Activated T-helper 2 cell treated with anti-CD3 and anti-CD28 coated beads, Interferon-gamma antibody, Interleukin-2, Interleukin-4, amounts not matched to agents 10 μg/mL and 5 μg/mL and 100 μg/mL, durations not matched to agents 14 hours and 24 hours and 36 hours (primary cell): Measurements from ENCODE around the gene COQ4. TPM values are rescaled to one million over a fixed set of nuclear protein-coding genes. Genes with fewer than 3 reads are reported as not detected.
"Not testable (repeated sequence)": the region's sequence is repeated elsewhere in the genome, so short reads cannot be mapped to it uniquely, and the experiment has no call there.

Source experiments
- DNase-seq: peaks from one replicate; pipeline ENCODE4 v3.0.0; 2021; ENCODE audit warnings: low spot score
- H3K27ac Mint-ChIP-seq: one replicate; pipeline ENCODE4 v1.8.0; 2021; ENCODE audit warnings: mixed read lengths
- H3K27me3 Mint-ChIP-seq: one replicate; pipeline ENCODE4 v1.8.0; 2021; ENCODE audit warnings: low read depth, mixed read lengths
- H3K36me3 Mint-ChIP-seq: one replicate; pipeline ENCODE4 v1.8.0; 2021; ENCODE audit warnings: low read depth, mixed read lengths
- H3K4me1 Mint-ChIP-seq: one replicate; pipeline ENCODE4 v1.8.0; 2021; ENCODE audit warnings: low read depth, mixed read lengths
- H3K4me3 Mint-ChIP-seq: one replicate; pipeline ENCODE4 v1.8.0; 2021; ENCODE audit warnings: low read depth, mild to moderate bottlenecking, moderate library complexity, mixed read lengths
- H3K9me3 Mint-ChIP-seq: one replicate; pipeline ENCODE4 v1.8.0; 2021; ENCODE audit warnings: mixed read lengths
- intact Hi-C: fragments of 100-400 bp; cut with micrococcal nuclease; formaldehyde crosslinking; loops from one replicate; pipeline ENCODE4 v1.15.1; 2023
- total RNA-seq: library from RNA; stranded (reverse); gene quantifications from 2 replicates; pipeline ENCODE4 v1.2.3, GENCODE V29; 2022

Gene COQ4
- total RNA-seq = 49.6 and 52.2 TPM in 2 replicates

DNA sequence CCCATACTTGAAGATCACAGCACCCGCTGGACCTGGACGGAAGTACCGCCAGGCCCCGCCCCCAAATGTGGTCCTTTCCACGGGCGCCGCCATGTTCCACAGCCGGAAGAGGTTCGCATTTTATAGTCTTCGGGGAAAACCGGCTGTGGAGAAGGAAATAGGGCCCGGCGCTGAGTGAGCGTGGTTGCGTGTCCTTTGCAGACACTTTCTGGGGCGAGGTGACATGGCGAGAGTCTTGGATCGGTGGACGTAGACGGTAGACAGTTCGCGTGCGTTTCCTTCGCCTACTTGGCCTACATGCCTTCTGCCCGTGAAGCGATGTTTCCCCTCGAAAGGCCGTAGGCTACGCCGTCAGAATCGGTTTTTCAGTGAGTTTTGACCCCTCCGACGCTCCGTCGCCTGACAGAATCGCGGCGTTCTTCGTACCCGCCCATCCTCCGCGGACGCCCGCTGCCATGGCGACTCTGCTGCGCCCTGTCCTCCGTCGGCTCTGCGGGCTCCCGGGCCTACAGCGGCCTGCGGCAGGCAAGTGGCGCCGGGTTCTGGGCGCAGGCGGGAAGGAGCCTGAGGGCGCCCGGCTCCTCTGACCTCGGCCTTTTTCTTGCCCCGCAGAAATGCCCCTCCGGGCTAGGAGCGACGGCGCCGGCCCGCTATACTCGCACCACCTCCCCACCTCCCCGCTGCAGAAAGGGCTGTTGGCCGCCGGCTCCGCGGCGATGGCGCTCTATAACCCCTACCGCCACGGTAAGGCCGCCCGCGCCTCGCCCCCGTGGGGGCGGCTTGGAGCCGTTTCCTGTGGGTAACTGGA lies at the start of gene COQ4, which contains the start of gene TRUB2:
Gene COQ4, plus strand, starts transcription at position 436 of the 808 bp plus-strand sequence. Its CDS starts 20 bp downstream, at position 456.
Gene TRUB2, minus strand, starts transcription at position 44 of the 808 bp plus-strand sequence. Its CDS starts 39 bp downstream, at position 5.
- Mint-ChIP-seq H3K36me3 (peaks cover 17% of the 10 kb centered on the region), H3K4me3 (peak within 1 kb of the TSS; percentile 99), H3K9me3 (no peaks in the 10 kb centered on the region), H3K4me1 (peaks cover 11% of the 10 kb centered on the region), H3K27ac (peak within 1 kb of the TSS; percentile 99), H3K27me3 (no peaks in the 10 kb centered on the region)
- peak; percentile 90 for DNase-seq
- intact Hi-C loops = loop anchor here (1.0 to 5.0 kb wide), 4 partner anchors 18 to 625 kb away; partner anchors contain the start of genes DOLK, NUP188, SLC27A4 and URM1

- Mint-ChIP-seq H3K36me3 (peaks cover 27% of the 10 kb centered on the region), H3K9me3 (no peaks in the 10 kb centered on the region), H3K27ac (no peak overlapping the region), H3K27me3 (no peaks in the 10 kb centered on the region), H3K4me1 (peaks cover 34% of the 10 kb centered on the region), H3K4me3 (peak overlapping the region; percentile 97)
- no peak for DNase-seq
- intact Hi-C loops = no loop called here
These were observed 48.4 kb upstream of the COQ4 start for GRCh38 chr9:128274245-128274644.

- no peak for DNase-seq
- no peaks in the 10 kb centered on the region for H3K27me3 Mint-ChIP-seq
- H3K36me3 Mint-ChIP-seq = peaks cover 27% of the 10 kb centered on the region
- H3K27ac Mint-ChIP-seq = peak within 1 kb of the TSS; percentile 89
- intact Hi-C loops = loop anchor here (1.0 to 5.0 kb wide), 4 partner anchors 25 to 148 kb away; partner anchors contain the start of genes CIZ1, PTGES2 and SLC27A4
- H3K4me1 Mint-ChIP-seq = peaks cover 40% of the 10 kb centered on the region
- H3K4me3 Mint-ChIP-seq = peak within 1 kb of the TSS; percentile 97
- no peaks in the 10 kb centered on the region for H3K9me3 Mint-ChIP-seq
These were observed 47.2 kb upstream of the COQ4 start, which contains the start of gene GOLGA2 for GRCh38 chr9:128275198-128276007. Gene GOLGA2, minus strand, starts transcription at chr9:128276007. Its CDS starts 31 bp downstream, at chr9:128275976.

- H3K36me3 Mint-ChIP-seq = peaks cover 24% of the 10 kb centered on the region
- peak within 1 kb of the TSS; percentile 89 for H3K27ac Mint-ChIP-seq
- no peaks in the 10 kb centered on the region for H3K27me3 Mint-ChIP-seq
- peak; percentile 100 for DNase-seq
- H3K9me3 Mint-ChIP-seq = no peaks in the 10 kb centered on the region
- intact Hi-C loops = loop anchor here (1.0 to 5.0 kb wide), 3 partner anchors 64 to 149 kb away; partner anchors contain the start of genes CIZ1, PTGES2 and SLC27A4
- peaks cover 40% of the 10 kb centered on the region for H3K4me1 Mint-ChIP-seq
- peak within 1 kb of the TSS; percentile 97 for H3K4me3 Mint-ChIP-seq
These were observed 46.5 kb upstream of the COQ4 start, which contains the start of gene SWI5 for GRCh38 chr9:128276008-128276573. Gene SWI5, plus strand, starts transcription at chr9:128276276.

GRCh38 chr9:128276574-128277270 lies 45.9 kb upstream of the COQ4 start:
- Mint-ChIP-seq H3K36me3 (peaks cover 18% of the 10 kb centered on the region), H3K4me1 (peaks cover 40% of the 10 kb centered on the region), H3K27me3 (no peaks in the 10 kb centered on the region), H3K4me3 (peak overlapping the region; percentile 97), H3K27ac (peak overlapping the region; percentile 89), H3K9me3 (no peaks in the 10 kb centered on the region)
- intact Hi-C loops = loop anchor here (1.0 to 5.0 kb wide), 3 partner anchors 64 to 149 kb away; partner anchors contain the start of genes CIZ1, PTGES2 and SLC27A4
- DNase-seq = no peak

- H3K27me3 Mint-ChIP-seq, H3K9me3 Mint-ChIP-seq, H3K36me3 Mint-ChIP-seq, DNase-seq, H3K4me3 Mint-ChIP-seq, H3K27ac Mint-ChIP-seq: not testable (repeated sequence)
- H3K4me1 Mint-ChIP-seq = peaks cover 28% of the 10 kb centered on the region
- intact Hi-C loops = loop anchor here (5.0 kb wide), 2 partner anchors 87 to 152 kb away; partner anchors contain the start of genes CIZ1 and PTGES2
These were observed 43.3 kb upstream of the COQ4 start for GRCh38 chr9:128279088-128280073.

GRCh38 chr9:128280084-128280622 lies 42.5 kb upstream of the COQ4 start:
- peak overlapping the region; percentile 1 for H3K27ac Mint-ChIP-seq
- no peaks in the 10 kb centered on the region for H3K9me3 Mint-ChIP-seq
- intact Hi-C loops = no loop called here
- H3K27me3 Mint-ChIP-seq = no peaks in the 10 kb centered on the region
- H3K4me3 Mint-ChIP-seq = no peak overlapping the region
- H3K4me1 Mint-ChIP-seq = peaks cover 22% of the 10 kb centered on the region
- H3K36me3 Mint-ChIP-seq = no peaks in the 10 kb centered on the region
- no peak for DNase-seq

GRCh38 chr9:128282500-128282899 lies 40.1 kb upstream of the COQ4 start:
- intact Hi-C loops = no loop called here
- Mint-ChIP-seq H3K4me3 (no peak overlapping the region), H3K36me3 (no peaks in the 10 kb centered on the region)

GRCh38 chr9:128285033-128285784 lies 37.4 kb upstream of the COQ4 start:
- Mint-ChIP-seq H3K36me3 (no peaks in the 10 kb centered on the region), H3K4me3 (no peak overlapping the region), H3K4me1 (peaks cover 2% of the 10 kb centered on the region), H3K27me3 (no peaks in the 10 kb centered on the region), H3K27ac (no peak overlapping the region), H3K9me3 (no peaks in the 10 kb centered on the region)
- intact Hi-C loops = no loop called here
- DNase-seq = no peak

More at GRCh38 chr9:128282500-128282899, 40.1 kb upstream of the COQ4 start:
- Mint-ChIP-seq H3K27me3 (no peaks in the 10 kb centered on the region), H3K27ac (no peak overlapping the region), H3K9me3 (no peaks in the 10 kb centered on the region), H3K4me1 (peaks cover 11% of the 10 kb centered on the region)
- DNase-seq = no peak

DNA sequence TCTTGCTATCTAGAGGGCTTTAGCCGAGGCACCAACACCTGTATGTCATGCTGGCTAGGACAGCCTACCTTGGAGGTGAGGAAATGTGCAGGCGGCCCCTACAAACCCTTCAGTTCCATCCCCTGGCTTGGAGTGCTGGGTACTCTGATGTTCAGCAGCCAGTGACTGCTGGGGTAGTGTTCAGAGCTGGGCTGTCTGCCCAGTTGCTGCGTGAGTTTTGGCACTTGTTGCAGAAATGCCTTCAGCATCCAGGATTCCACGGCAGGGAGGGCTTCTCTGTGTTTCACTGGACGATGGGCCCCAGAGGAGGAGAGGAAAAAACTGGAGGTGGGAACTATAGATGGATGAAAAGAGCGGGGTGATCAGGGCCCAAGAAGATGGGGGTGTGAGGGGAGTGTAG lies 36.2 kb upstream of the COQ4 start:
- no peak overlapping the region for H3K27ac Mint-ChIP-seq
- H3K4me1 Mint-ChIP-seq = no peaks in the 10 kb centered on the region
- H3K9me3 Mint-ChIP-seq = no peaks in the 10 kb centered on the region
- no peaks in the 10 kb centered on the region for H3K27me3 Mint-ChIP-seq
- no peak overlapping the region for H3K4me3 Mint-ChIP-seq
- no peak for DNase-seq
- H3K36me3 Mint-ChIP-seq = no peaks in the 10 kb centered on the region
- intact Hi-C loops = no loop called here
